Measurements from ENCODE around the gene HECW1. TPM values are rescaled to one million over a fixed set of nuclear protein-coding genes. Genes with fewer than 3 reads are reported as not detected.
A peak's percentile ranks its signal among the peaks of the same experiment; 100 is the strongest.

Gene HECW1
- total and polyA plus RNA-seq, 8 donors, result 0.29 to 5.1 (median 3.2) TPM

DNA sequence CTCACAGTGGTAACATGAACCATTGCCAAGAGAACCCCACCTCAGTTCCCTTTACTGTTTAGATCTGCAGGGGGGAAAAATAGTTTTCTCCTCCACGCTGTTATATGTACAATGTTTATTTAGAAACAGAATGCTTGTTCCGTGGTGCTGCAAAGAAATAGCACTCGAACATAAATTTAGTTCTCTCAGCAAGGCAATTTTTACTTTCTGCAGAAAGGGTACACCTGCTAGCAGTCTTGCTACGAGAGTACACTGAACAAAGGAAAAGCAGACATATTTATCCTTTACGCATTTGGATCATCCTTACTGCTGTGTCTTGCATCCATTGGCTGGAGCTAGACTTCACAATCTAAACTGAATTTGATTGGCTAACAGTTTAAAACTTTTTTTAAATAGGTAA is 178.5 kb downstream of the HECW1 start:
- peaks cover 0 to 21% of the 10 kb centered on the region in 2 donors for H3K9me3 ChIP-seq
- no peak overlapping the region for H3K4me3 ChIP-seq
- intact Hi-C loops (cut with DNase I), result no loop called here
- no peaks in the 10 kb centered on the region for H3K27me3 ChIP-seq
- H3K4me1 ChIP-seq, result no peaks in the 10 kb centered on the region
- DNase-seq, result no peak
- no peak for TF ChIP-seq CTCF (IDR thresholded peaks at IDR 0.05)
- ATAC-seq, result no peak
- H3K27ac ChIP-seq, result no peak overlapping the region
- H3K36me3 ChIP-seq, result no peaks in the 10 kb centered on the region

DNA sequence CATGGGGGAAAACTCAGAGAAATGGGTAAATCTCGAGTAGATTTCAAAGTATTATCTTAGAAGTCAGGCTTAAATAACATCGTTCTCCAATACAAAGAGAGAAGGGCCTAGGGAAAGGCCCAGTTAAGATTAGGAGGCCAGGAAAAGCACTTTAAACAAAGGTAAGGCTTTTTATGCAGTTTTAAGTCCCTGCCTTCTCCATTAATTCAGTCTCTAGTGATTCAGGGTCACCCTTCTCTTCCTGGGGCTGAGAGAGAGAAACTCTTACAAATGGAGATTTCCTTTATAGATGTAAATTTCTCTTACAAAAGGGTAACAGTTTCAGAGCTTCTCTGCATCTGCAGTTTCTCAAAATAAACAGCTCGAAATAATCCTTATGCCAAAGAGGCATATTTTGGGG is 179.3 kb downstream of the HECW1 start:
- Histone ChIP-seq H3K4me3 (no peak overlapping the region), H3K4me1 (no peaks in the 10 kb centered on the region), H3K9me3 (peaks cover 0 to 21% of the 10 kb centered on the region in 2 donors), H3K27ac (no peak overlapping the region), H3K27me3 (no peaks in the 10 kb centered on the region), H3K36me3 (no peaks in the 10 kb centered on the region)
- intact Hi-C loops (cut with DNase I), result no loop called here
- no peak for TF ChIP-seq CTCF (IDR thresholded peaks at IDR 0.05)
- ATAC-seq, result no peak
- DNase-seq, result no peak

- ATAC-seq (no peak), DNase-seq (no peak)
- no peaks in the 10 kb centered on the region for H3K4me1 ChIP-seq
- intact Hi-C loops (cut with DNase I), result no loop called here
- no peak overlapping the region for H3K4me3 ChIP-seq
- TF ChIP-seq CTCF (IDR thresholded peaks at IDR 0.05), result no peak
- H3K9me3 ChIP-seq, result peaks cover 0 to 21% of the 10 kb centered on the region in 2 donors
- H3K27ac ChIP-seq, result no peak overlapping the region
- no peaks in the 10 kb centered on the region for H3K36me3 ChIP-seq
- H3K27me3 ChIP-seq, result no peaks in the 10 kb centered on the region
Measured at GRCh38 chr7:43292384-43292783, 179.9 kb downstream of the HECW1 start.

- no peak overlapping the region for H3K27ac ChIP-seq
- peaks cover 0 to 21% of the 10 kb centered on the region in 2 donors for H3K9me3 ChIP-seq
- ATAC-seq, result peak; percentile 55
- no peaks in the 10 kb centered on the region for H3K27me3 ChIP-seq
- intact Hi-C loops (cut with DNase I), result no loop called here
- no peak for TF ChIP-seq CTCF (IDR thresholded peaks at IDR 0.05)
- DNase-seq, result no peak
- H3K4me1 ChIP-seq, result no peaks in the 10 kb centered on the region
- no peaks in the 10 kb centered on the region for H3K36me3 ChIP-seq
- no peak overlapping the region for H3K4me3 ChIP-seq
Measured at GRCh38 chr7:43294080-43294630, 181.7 kb downstream of the HECW1 start.

- ATAC-seq (no peak), DNase-seq (no peak)
- intact Hi-C loops (cut with DNase I), result no loop called here
- H3K4me1 ChIP-seq, result no peaks in the 10 kb centered on the region
- H3K27me3 ChIP-seq, result no peaks in the 10 kb centered on the region
- TF ChIP-seq CTCF (IDR thresholded peaks at IDR 0.05), result no peak
- peaks cover 0 to 11% of the 10 kb centered on the region in 2 donors for H3K9me3 ChIP-seq
- no peak overlapping the region for H3K27ac ChIP-seq
- no peaks in the 10 kb centered on the region for H3K36me3 ChIP-seq
- H3K4me3 ChIP-seq, result no peak overlapping the region
Measured at GRCh38 chr7:43295429-43295828, 183.0 kb downstream of the HECW1 start.

Data from left lung (tissue), 10 donors.